Measurements from ENCODE around the gene HOXB7. TPM values are rescaled to one million over a fixed set of nuclear protein-coding genes. Genes with fewer than 3 reads are reported as not detected.

HOXB7 gene
- total RNA-seq, 1 experiment from 2014 or later = not detected

DNA sequence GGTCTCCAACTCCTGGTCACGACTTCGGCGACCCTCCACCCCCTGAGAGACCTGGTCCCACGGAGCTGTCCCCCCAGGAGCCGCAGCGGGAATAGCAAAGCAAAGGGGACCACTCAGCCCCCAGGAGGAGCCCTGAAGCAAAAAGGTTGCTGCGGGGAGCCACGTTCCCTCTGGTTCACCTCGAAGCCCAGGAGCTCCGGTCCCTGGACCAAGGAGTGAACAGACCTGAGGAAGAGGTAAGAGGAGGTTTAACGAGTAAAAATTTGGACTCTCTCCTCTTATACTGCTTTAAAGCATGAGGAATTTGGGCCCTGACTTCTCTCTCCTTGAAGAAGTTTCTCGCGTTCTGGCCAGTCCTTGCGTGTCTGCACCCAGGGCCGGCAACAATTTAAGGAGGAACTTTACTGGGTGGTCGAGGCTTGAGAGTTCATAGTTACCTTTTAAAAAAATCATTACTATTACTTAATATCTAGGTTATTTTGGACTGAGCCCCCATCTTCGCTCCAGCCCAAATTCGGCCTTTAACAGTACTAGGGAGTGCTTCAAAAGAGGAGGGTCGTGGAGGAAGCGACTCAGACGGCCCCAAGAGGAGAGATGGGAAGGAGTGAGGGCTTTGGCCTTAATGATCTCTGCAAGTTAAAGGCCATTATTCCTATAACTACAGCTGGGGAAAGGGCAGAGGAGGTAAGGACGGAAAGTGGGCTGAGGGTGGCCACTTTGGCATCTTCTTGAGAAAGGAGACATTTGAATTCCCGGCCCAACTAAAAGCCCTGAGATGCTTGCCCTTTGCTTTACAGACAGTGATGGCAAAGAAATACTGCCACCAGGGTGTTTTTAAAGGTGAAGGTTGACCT is 32.3 kb upstream of the HOXB7 start:
- TF ChIP-seq CTCF (conservative IDR thresholded peaks at IDR 0.05) = no peak
- H2AK5ac ChIP-seq (ENCODE audit: insufficient read length, low read length) = no peak overlapping the region
- no peaks in the 10 kb centered on the region for H3K4me1 ChIP-seq (ENCODE audit: insufficient read depth, low read length)
- H3T11ph ChIP-seq (ENCODE audit: low read length) = no peak overlapping the region
- H3K56ac ChIP-seq (ENCODE audit: insufficient read length, low read depth, low read length) = no peak overlapping the region
- H2BK120ac ChIP-seq (ENCODE audit: low read depth, low read length, poor library complexity, severe bottlenecking) = no peak overlapping the region
- no peaks in the 10 kb centered on the region for H4K20me1 ChIP-seq (ENCODE audit: control insufficient read depth, insufficient read depth, insufficient read length)
- no peak overlapping the region for H2BK15ac ChIP-seq (ENCODE audit: low read depth, low read length)
- H3K23ac ChIP-seq (ENCODE audit: insufficient read length, low read depth, low read length) = no peak overlapping the region
- no peak for DNase-seq
- H4K91ac ChIP-seq (ENCODE audit: insufficient read length, low read depth, low read length) = no peak overlapping the region
- H3K18ac ChIP-seq (ENCODE audit: insufficient read length, low read depth, low read length) = no peak overlapping the region
- H3K4me3 Mint-ChIP-seq = no peak overlapping the region
- H3K23me2 ChIP-seq (ENCODE audit: insufficient read length, low read depth, low read length, poor library complexity, severe bottlenecking) = peaks cover 8% of the 10 kb centered on the region
- H3K4me2 ChIP-seq (ENCODE audit: insufficient read depth, insufficient read length, low read length) = no peak overlapping the region
- H3K4me1 Mint-ChIP-seq = peaks cover 14 to 21% of the 10 kb centered on the region in 2 experiments
- no peaks in the 10 kb centered on the region for H3K9me3 ChIP-seq (ENCODE audit: control insufficient read depth, low read depth, low read length)
- no peak overlapping the region for H2AFZ ChIP-seq (ENCODE audit: low read length)
- H4K5ac ChIP-seq (ENCODE audit: insufficient read length, low read depth, low read length) = no peak overlapping the region
- peaks cover 3 to 13% of the 10 kb centered on the region in 2 experiments; a peak in 3 of 5 replicates for H3K9me3 Mint-ChIP-seq
- H2BK12ac ChIP-seq (ENCODE audit: insufficient read length, low read depth, low read length) = no peak overlapping the region
- H3K27me3 Mint-ChIP-seq (ENCODE audit: low read depth) = peaks cover 100% of the 10 kb centered on the region
- H3K14ac ChIP-seq (ENCODE audit: insufficient read depth, low read length) = no peak overlapping the region
- no peak overlapping the region for H4K8ac ChIP-seq (replicated peaks; ENCODE audit: insufficient read length, low read depth, low read length)
- no peaks in the 10 kb centered on the region; a peak in 1 of 7 replicates for H3K36me3 Mint-ChIP-seq (ENCODE audit: insufficient read depth in 1 of 3, low read depth in 3 of 3)
- peaks cover 99% of the 10 kb centered on the region for H3K27me3 ChIP-seq (ENCODE audit: insufficient read depth, low read length)
- WGBS (ENCODE audit: extremely low coverage, insufficient read length, low lambda C conversion rate) = no CpG with 5 or more reads among the region's 23 CpGs
- no peak overlapping the region for H3K4ac ChIP-seq (ENCODE audit: low read depth, low read length)
- no peak overlapping the region for H2BK5ac ChIP-seq (ENCODE audit: insufficient read length, low read length)
- no peaks in the 10 kb centered on the region for H3K79me2 ChIP-seq (ENCODE audit: insufficient read depth, low read length)
- H2BK20ac ChIP-seq (ENCODE audit: low read depth, low read length, poor library complexity, severe bottlenecking) = no peak overlapping the region
- H3K27ac ChIP-seq (ENCODE audit: insufficient read length, low read depth, low read length) = no peak overlapping the region
- no peaks in the 10 kb centered on the region for H3K79me1 ChIP-seq (ENCODE audit: insufficient read depth, low read depth, low read length, poor library complexity, severe bottlenecking)
- H3K27ac Mint-ChIP-seq = no peak overlapping the region
- no peak overlapping the region for H3K9ac ChIP-seq (ENCODE audit: extremely low read depth, insufficient read length, low read length)

Data from H9 (cell line).